Mucosa of gallbladder (tissue), 1 donor: ENCODE measurements around the gene VWA2. TPM values are rescaled to one million over a fixed set of nuclear protein-coding genes. Genes with fewer than 3 reads are reported as not detected.

ENCODE experiments used
- DNase-seq: peaks from one replicate; pipeline ENCODE4 v3.0.0-alpha.2; 2020; ENCODE audit warnings: low spot score
- total RNA-seq: library from RNA; stranded (reverse); gene quantifications from one replicate; pipeline ENCODE4 v1.2.1, GENCODE V29; 2021
- donor health status: DM: no; HTN: no; CAD: no.

The VWA2 gene
- total RNA-seq, 1 donor from 2014 or later, result 0.75 TPM

GRCh38 chr10:114246679-114247305 is 7.7 kb downstream of the VWA2 start:
- peak; percentile 48 for DNase-seq

- DNase-seq, result no peak
Observed at GRCh38 chr10:114250236-114250635, 11.2 kb downstream of the VWA2 start.

- no peak for DNase-seq
Observed at GRCh38 chr10:114250716-114251115, 11.7 kb downstream of the VWA2 start.

GRCh38 chr10:114252092-114252491 is 13.0 kb downstream of the VWA2 start:
- DNase-seq, result no peak

GRCh38 chr10:114252883-114253282 is 13.8 kb downstream of the VWA2 start:
- DNase-seq, result no peak

- DNase-seq, result no peak
Observed at GRCh38 chr10:114255227-114255626, 16.2 kb downstream of the VWA2 start.

- DNase-seq, result no peak
Observed at GRCh38 chr10:114256008-114256765, 17.1 kb downstream of the VWA2 start.

- DNase-seq, result no peak
Observed at GRCh38 chr10:114256822-114257221, 17.8 kb downstream of the VWA2 start.

- no peak for DNase-seq
Observed at GRCh38 chr10:114257498-114257897, 18.4 kb downstream of the VWA2 start.

- DNase-seq, result no peak
Observed at GRCh38 chr10:114258274-114258840, 19.3 kb downstream of the VWA2 start.

GRCh38 chr10:114259824-114260223 is 20.8 kb downstream of the VWA2 start:
- no peak for DNase-seq

- no peak for DNase-seq
Observed at GRCh38 chr10:114260366-114260765, 21.3 kb downstream of the VWA2 start.

GRCh38 chr10:114261076-114261475 is 22.0 kb downstream of the VWA2 start:
- no peak for DNase-seq

- DNase-seq, result no peak
Observed at GRCh38 chr10:114262496-114262895, 23.4 kb downstream of the VWA2 start.

- DNase-seq, result no peak
Observed at GRCh38 chr10:114265392-114266053, 26.5 kb downstream of the VWA2 start.

- peak; percentile 48 for DNase-seq
Observed at GRCh38 chr10:114266521-114266920, 27.5 kb downstream of the VWA2 start.

- peak; percentile 40 for DNase-seq
Observed at GRCh38 chr10:114271075-114271778, 32.2 kb downstream of the VWA2 start.

GRCh38 chr10:114271779-114272167 is 32.7 kb downstream of the VWA2 start:
- DNase-seq, result peak; percentile 31

GRCh38 chr10:114272696-114273095 is 33.6 kb downstream of the VWA2 start:
- no peak for DNase-seq

- no peak for DNase-seq
Observed at GRCh38 chr10:114273910-114274309, 34.9 kb downstream of the VWA2 start.

- DNase-seq, result no peak
Observed at GRCh38 chr10:114274616-114275453, 35.8 kb downstream of the VWA2 start.
